ENCODE data around the gene ZNF322.

ZNF322 gene

DNA sequence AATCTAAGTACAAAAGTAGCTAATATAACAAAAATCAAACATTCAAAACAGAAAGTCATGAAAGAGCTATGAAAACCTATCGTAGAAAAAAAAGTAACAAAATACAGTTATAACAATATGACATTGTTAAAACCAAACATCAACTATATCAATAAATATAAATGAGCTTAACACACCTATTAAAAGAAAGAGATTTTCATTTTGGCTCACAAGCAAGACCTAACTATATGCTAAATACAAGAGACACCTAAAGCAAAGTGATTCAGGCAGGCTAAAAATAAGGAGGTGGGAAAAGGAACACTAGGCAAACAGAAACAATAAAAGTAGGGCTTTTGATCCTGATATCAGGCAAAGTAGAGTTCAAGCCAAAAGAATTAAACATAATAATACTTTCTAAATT is 13.5 kb downstream of the ZNF322 start:
- TF ChIP-seq, protein P1, sequence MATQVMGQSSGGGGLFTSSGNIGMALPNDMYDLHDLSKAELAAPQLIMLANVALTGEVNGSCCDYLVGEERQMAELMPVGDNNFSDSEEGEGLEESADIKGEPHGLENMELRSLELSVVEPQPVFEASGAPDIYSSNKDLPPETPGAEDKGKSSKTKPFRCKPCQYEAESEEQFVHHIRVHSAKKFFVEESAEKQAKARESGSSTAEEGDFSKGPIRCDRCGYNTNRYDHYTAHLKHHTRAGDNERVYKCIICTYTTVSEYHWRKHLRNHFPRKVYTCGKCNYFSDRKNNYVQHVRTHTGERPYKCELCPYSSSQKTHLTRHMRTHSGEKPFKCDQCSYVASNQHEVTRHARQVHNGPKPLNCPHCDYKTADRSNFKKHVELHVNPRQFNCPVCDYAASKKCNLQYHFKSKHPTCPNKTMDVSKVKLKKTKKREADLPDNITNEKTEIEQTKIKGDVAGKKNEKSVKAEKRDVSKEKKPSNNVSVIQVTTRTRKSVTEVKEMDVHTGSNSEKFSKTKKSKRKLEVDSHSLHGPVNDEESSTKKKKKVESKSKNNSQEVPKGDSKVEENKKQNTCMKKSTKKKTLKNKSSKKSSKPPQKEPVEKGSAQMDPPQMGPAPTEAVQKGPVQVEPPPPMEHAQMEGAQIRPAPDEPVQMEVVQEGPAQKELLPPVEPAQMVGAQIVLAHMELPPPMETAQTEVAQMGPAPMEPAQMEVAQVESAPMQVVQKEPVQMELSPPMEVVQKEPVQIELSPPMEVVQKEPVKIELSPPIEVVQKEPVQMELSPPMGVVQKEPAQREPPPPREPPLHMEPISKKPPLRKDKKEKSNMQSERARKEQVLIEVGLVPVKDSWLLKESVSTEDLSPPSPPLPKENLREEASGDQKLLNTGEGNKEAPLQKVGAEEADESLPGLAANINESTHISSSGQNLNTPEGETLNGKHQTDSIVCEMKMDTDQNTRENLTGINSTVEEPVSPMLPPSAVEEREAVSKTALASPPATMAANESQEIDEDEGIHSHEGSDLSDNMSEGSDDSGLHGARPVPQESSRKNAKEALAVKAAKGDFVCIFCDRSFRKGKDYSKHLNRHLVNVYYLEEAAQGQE (IDR thresholded peaks at IDR 0.05; ENCODE audit: insufficient read depth in 1 of 2, low read depth in 2 of 2, low read length in 2 of 2), result no peak
- TF ChIP-seq POLR2AphosphoS5 (IDR thresholded peaks at IDR 0.05; ENCODE audit: low read depth, low read length), result no peak
- TF ChIP-seq TAF1 (IDR thresholded peaks at IDR 0.05; ENCODE audit: borderline replicate concordance, insufficient read depth, low read length), result no peak
- no peak for TF ChIP-seq SIN3A (IDR thresholded peaks at IDR 0.05; ENCODE audit: borderline replicate concordance, insufficient read depth, low read length)
- TF ChIP-seq FOXP2 (optimal IDR thresholded peaks at IDR 0.05; ENCODE audit: borderline replicate concordance, extremely low read depth, extremely low read length, insufficient read depth), result no peak

- TF ChIP-seq POLR2AphosphoS5 (IDR thresholded peaks at IDR 0.05; ENCODE audit: low read depth, low read length) (no peak), FOXP2 (optimal IDR thresholded peaks at IDR 0.05; ENCODE audit: borderline replicate concordance, extremely low read depth, extremely low read length, insufficient read depth) (no peak), TAF1 (IDR thresholded peaks at IDR 0.05; ENCODE audit: borderline replicate concordance, insufficient read depth, low read length) (no peak), SIN3A (IDR thresholded peaks at IDR 0.05; ENCODE audit: borderline replicate concordance, insufficient read depth, low read length) (no peak)
- TF ChIP-seq, protein P1 (IDR thresholded peaks at IDR 0.05; ENCODE audit: insufficient read depth in 1 of 2, low read depth in 2 of 2, low read length in 2 of 2), result no peak
Observed at GRCh38 chr6:26640806-26641205, 18.7 kb downstream of the ZNF322 start.

- no peak for TF ChIP-seq TAF1 (IDR thresholded peaks at IDR 0.05; ENCODE audit: borderline replicate concordance, insufficient read depth, low read length)
- TF ChIP-seq, protein P1 (IDR thresholded peaks at IDR 0.05; ENCODE audit: insufficient read depth in 1 of 2, low read depth in 2 of 2, low read length in 2 of 2), result no peak
- no peak for TF ChIP-seq POLR2AphosphoS5 (IDR thresholded peaks at IDR 0.05; ENCODE audit: low read depth, low read length)
- TF ChIP-seq FOXP2 (optimal IDR thresholded peaks at IDR 0.05; ENCODE audit: borderline replicate concordance, extremely low read depth, extremely low read length, insufficient read depth), result no peak
- TF ChIP-seq SIN3A (IDR thresholded peaks at IDR 0.05; ENCODE audit: borderline replicate concordance, insufficient read depth, low read length), result no peak
Observed at GRCh38 chr6:26629359-26629758, 30.2 kb downstream of the ZNF322 start.

DNA sequence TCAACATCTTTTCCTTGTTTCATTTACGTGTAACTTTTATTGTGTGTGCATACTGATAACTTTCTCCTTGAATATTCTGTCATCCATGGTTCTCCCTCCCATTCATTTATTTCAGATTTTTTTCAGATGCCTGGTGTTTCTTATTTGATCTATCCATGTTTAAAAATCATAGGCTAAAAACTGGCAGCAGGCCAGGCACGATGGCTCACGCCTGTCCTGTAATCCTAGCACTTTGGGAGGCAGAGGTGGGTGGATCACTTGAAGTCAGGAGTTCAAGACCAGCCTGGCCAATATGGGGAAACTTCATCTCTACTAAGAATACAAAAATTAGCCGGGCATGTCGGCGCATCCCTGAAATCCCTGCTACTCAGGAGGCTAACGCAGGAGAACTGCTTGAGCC is 31.7 kb downstream of the ZNF322 start:
- TF ChIP-seq POLR2AphosphoS5 (IDR thresholded peaks at IDR 0.05; ENCODE audit: low read depth, low read length), result no peak
- TF ChIP-seq SIN3A (IDR thresholded peaks at IDR 0.05; ENCODE audit: borderline replicate concordance, insufficient read depth, low read length), result no peak
- TF ChIP-seq TAF1 (IDR thresholded peaks at IDR 0.05; ENCODE audit: borderline replicate concordance, insufficient read depth, low read length), result no peak
- TF ChIP-seq FOXP2 (optimal IDR thresholded peaks at IDR 0.05; ENCODE audit: borderline replicate concordance, extremely low read depth, extremely low read length, insufficient read depth), result no peak
- TF ChIP-seq, protein P1 (IDR thresholded peaks at IDR 0.05; ENCODE audit: insufficient read depth in 1 of 2, low read depth in 2 of 2, low read length in 2 of 2), result no peak

DNA sequence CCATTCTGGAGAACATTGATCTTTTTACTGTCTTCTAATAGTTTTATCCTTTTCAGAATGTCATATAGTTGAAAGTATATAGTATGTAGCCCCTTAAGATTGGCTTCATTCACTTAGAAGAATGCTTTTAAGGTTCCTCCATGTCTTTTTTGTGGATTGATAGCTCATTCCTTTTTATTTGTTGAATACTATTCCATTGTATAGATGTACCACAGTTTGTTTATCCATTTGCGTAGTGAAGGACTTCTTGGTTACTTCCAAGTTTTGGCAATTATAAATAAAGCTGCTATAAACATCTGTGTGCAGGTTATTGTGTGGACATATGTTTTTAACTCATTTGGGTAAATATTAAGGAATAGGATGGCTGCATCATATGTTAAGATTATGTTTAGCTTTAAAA is 35.0 kb downstream of the ZNF322 start:
- no peak for TF ChIP-seq TAF1 (IDR thresholded peaks at IDR 0.05; ENCODE audit: borderline replicate concordance, insufficient read depth, low read length)
- TF ChIP-seq SIN3A (IDR thresholded peaks at IDR 0.05; ENCODE audit: borderline replicate concordance, insufficient read depth, low read length), result no peak
- TF ChIP-seq FOXP2 (optimal IDR thresholded peaks at IDR 0.05; ENCODE audit: borderline replicate concordance, extremely low read depth, extremely low read length, insufficient read depth), result no peak
- no peak for TF ChIP-seq POLR2AphosphoS5 (IDR thresholded peaks at IDR 0.05; ENCODE audit: low read depth, low read length)
- TF ChIP-seq, protein P1 (IDR thresholded peaks at IDR 0.05; ENCODE audit: insufficient read depth in 1 of 2, low read depth in 2 of 2, low read length in 2 of 2), result no peak
